K562 (cell line): ENCODE results near the gene TXNRD3.

Experiments
- ARHGAP35 ChIP-seq: fragments of 450-650 bp; IDR thresholded peaks from 2 replicates; pipeline ENCODE4 v1.6.1; 2018; ENCODE audit not compliant: partially characterized antibody
- EP300 ChIP-seq: IDR thresholded peaks from 2 replicates; pipeline ENCODE4 v1.6.1; 2012; ENCODE audit warnings: low read length, improper control_type of control experiment
- ERF ChIP-seq: fragments of 450-650 bp; formaldehyde crosslinking; IDR thresholded peaks from 2 replicates; pipeline ENCODE4 v1.4.0; 2020; ENCODE audit warnings: mild to moderate bottlenecking, mixed read lengths
- FOXP1 ChIP-seq: sonication (generic); formaldehyde crosslinking; IDR thresholded peaks from 2 replicates; pipeline ENCODE4 v1.8.0; 2022; ENCODE audit warnings: mild to moderate bottlenecking, missing genetic modification reagents
- FUS ChIP-seq: fragments of 200-400 bp; formaldehyde crosslinking; optimal IDR thresholded peaks from 2 replicates; pipeline ENCODE3; 2017; ENCODE audit warnings: low read depth, low read length
- POLR2A ChIP-seq: fragments of 450-650 bp; conservative IDR thresholded peaks from 2 replicates; pipeline ENCODE4 v1.6.1; 2016
- ZBTB12 ChIP-seq: fragments of 250-450 bp; sonication (Bioruptor Pico); IDR thresholded peaks from 2 replicates; pipeline ENCODE4 v1.4.0; 2020
- ZFP30 ChIP-seq: fragments of 250-450 bp; sonication (Bioruptor Pico); IDR thresholded peaks from 2 replicates; pipeline ENCODE4 v1.8.0; 2022; ENCODE audit warnings: moderate library complexity, mild to moderate bottlenecking, inconsistent platforms, borderline replicate concordance
- ZNF407 ChIP-seq: fragments of 450-650 bp; IDR thresholded peaks from 2 replicates; pipeline ENCODE4 v1.6.1; 2016; ENCODE audit warnings: low read depth
- ZNF551 ChIP-seq: fragments of 250-450 bp; sonication (Bioruptor Pico); IDR thresholded peaks from 2 replicates; pipeline ENCODE4 v1.5.0; 2021; ENCODE audit warnings: mild to moderate bottlenecking, moderate library complexity
- TF ChIP-seq, protein P1 (sequence below), 3 experiments: IDR thresholded peaks in 2 of 3; conservative IDR thresholded peaks in 1 of 3; 2 replicates each; pipeline ENCODE4 v1.5.1; 2011 to 2012; ENCODE audit warnings: low read length in 3 of 3, mild to moderate bottlenecking in 3 of 3, control low read depth in 2 of 3, improper control_type of control experiment in 1 of 3, inconsistent platforms in 1 of 3, low read depth in 1 of 3, mixed read lengths in 1 of 3, moderate library complexity in 1 of 3; ENCODE audit not compliant: insufficient read depth in 2 of 3

- TF ChIP-seq, protein P1, sequence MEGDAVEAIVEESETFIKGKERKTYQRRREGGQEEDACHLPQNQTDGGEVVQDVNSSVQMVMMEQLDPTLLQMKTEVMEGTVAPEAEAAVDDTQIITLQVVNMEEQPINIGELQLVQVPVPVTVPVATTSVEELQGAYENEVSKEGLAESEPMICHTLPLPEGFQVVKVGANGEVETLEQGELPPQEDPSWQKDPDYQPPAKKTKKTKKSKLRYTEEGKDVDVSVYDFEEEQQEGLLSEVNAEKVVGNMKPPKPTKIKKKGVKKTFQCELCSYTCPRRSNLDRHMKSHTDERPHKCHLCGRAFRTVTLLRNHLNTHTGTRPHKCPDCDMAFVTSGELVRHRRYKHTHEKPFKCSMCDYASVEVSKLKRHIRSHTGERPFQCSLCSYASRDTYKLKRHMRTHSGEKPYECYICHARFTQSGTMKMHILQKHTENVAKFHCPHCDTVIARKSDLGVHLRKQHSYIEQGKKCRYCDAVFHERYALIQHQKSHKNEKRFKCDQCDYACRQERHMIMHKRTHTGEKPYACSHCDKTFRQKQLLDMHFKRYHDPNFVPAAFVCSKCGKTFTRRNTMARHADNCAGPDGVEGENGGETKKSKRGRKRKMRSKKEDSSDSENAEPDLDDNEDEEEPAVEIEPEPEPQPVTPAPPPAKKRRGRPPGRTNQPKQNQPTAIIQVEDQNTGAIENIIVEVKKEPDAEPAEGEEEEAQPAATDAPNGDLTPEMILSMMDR (IDR thresholded peaks at IDR 0.05 in 2 of 3, conservative IDR thresholded peaks at IDR 0.05 in 1 of 3; ENCODE audit: insufficient read depth in 2 of 3, low read depth in 1 of 3, low read length in 3 of 3), result no peak
- TF ChIP-seq EP300 (no peak), ZNF407 (no peak), ARHGAP35 (no peak), POLR2A (no peak), ERF (CRISPR knock-in tag) (no peak), FOXP1 (CRISPR knock-in tag) (no peak), ZFP30 (CRISPR knock-in tag) (no peak), ZBTB12 (CRISPR knock-in tag) (no peak), ZNF551 (no peak), FUS (no peak)
Measured at GRCh38 chr3:126616931-126617330, 38.0 kb downstream of the TXNRD3 start.
